IMR-90 (cell line): Measurements from ENCODE around the gene CFAP157.

ENCODE experiments used
- CEBPB ChIP-seq: IDR thresholded peaks from 2 replicates; pipeline ENCODE4 v1.6.1; 2012; ENCODE audit warnings: low read depth, low read length, improper control_type of control experiment
- CHD1 ChIP-seq: IDR thresholded peaks from 2 replicates; pipeline ENCODE4 v1.6.1; 2012; ENCODE audit warnings: low read depth, low read length, improper control_type of control experiment
- CTCF ChIP-seq: conservative IDR thresholded peaks from 2 replicates; pipeline ENCODE4 v1.5.1; 2012; ENCODE audit warnings: mild to moderate bottlenecking, low read depth, low read length, improper control_type of control experiment
- ELK1 ChIP-seq: fragments of 150-350 bp; IDR thresholded peaks from 2 replicates; pipeline ENCODE4 v1.6.1; 2016; ENCODE audit warnings: low read depth, mild to moderate bottlenecking, low read length, moderate library complexity, borderline replicate concordance
- MAZ ChIP-seq: IDR thresholded peaks from 2 replicates; pipeline ENCODE4 v1.6.1; 2012; ENCODE audit warnings: low read depth, mild to moderate bottlenecking, low read length, improper control_type of control experiment, moderate library complexity, borderline replicate concordance
- NFE2L2 ChIP-seq: fragments of 150-350 bp; IDR thresholded peaks from 2 replicates; pipeline ENCODE4 v1.6.1; 2016; ENCODE audit warnings: low read depth, mild to moderate bottlenecking, low read length
- POLR2A ChIP-seq: IDR thresholded peaks from 2 replicates; pipeline ENCODE4 v1.6.1; 2012; ENCODE audit warnings: mild to moderate bottlenecking, low read depth, low read length
- RAD21 ChIP-seq: IDR thresholded peaks from 2 replicates; pipeline ENCODE4 v1.6.1; 2012; ENCODE audit warnings: low read length, improper control_type of control experiment
- RCOR1 ChIP-seq: IDR thresholded peaks from 2 replicates; pipeline ENCODE4 v1.6.1; 2012; ENCODE audit warnings: mild to moderate bottlenecking, low read length, improper control_type of control experiment; ENCODE audit not compliant: insufficient replicate concordance
- RFX5 ChIP-seq: IDR thresholded peaks from 2 replicates; pipeline ENCODE4 v1.8.0; 2012; ENCODE audit warnings: low read depth, mild to moderate bottlenecking, low read length, moderate library complexity
- SMC3 ChIP-seq: fragments of 150-350 bp; IDR thresholded peaks from 2 replicates; pipeline ENCODE4 v1.6.1; 2016; ENCODE audit warnings: low read depth, mild to moderate bottlenecking, antibody characterized with exemption, low read length, moderate library complexity
- USF2 ChIP-seq: fragments of 150-350 bp; IDR thresholded peaks from 2 replicates; pipeline ENCODE4 v1.6.1; 2017; ENCODE audit warnings: mild to moderate bottlenecking, antibody characterized with exemption, low read length, low read depth

- TF ChIP-seq CTCF (no peak), USF2 (no peak), NFE2L2 (no peak), POLR2A (no peak), ELK1 (no peak), CEBPB (no peak), RCOR1 (no peak), CHD1 (no peak), RAD21 (no peak), SMC3 (no peak), MAZ (no peak), RFX5 (no peak)
Measured at GRCh38 chr9:127664678-127665507, 41.9 kb upstream of the CFAP157 start.
